Measurements from ENCODE around the gene STPG1.

GRCh38 chr1:24441480-24441879 lies 27.9 kb upstream of the STPG1 start:
- TF ChIP-seq CTCF (IDR thresholded peaks at IDR 0.05) (no peak), ZFX (IDR thresholded peaks at IDR 0.05; ENCODE audit: borderline replicate concordance) (no peak)
